OCI-LY1 (cell line): ENCODE data around the gene OR10V1.

Experiments
- H2AFZ ChIP-seq: fragments of 200-600 bp; sonication (generic), shearing (Covaris generic); 2 replicates; pipeline ENCODE4 v1.6.0; 2014; ENCODE audit warnings: antibody characterized with exemption, mild to moderate bottlenecking, low read length
- H3F3A ChIP-seq: fragments of 200-600 bp; sonication (generic), shearing (Covaris generic); 2 replicates; pipeline ENCODE4 v1.6.0; 2014; ENCODE audit warnings: mild to moderate bottlenecking, antibody characterized with exemption, low read length, moderate library complexity; ENCODE audit not compliant: insufficient read depth
- H3K27ac ChIP-seq: fragments of 200-600 bp; sonication (generic); 2 replicates; pipeline ENCODE4 v1.5.1; 2014; ENCODE audit warnings: low read length, mixed run types, mild to moderate bottlenecking, low read depth; ENCODE audit not compliant: poor library complexity, severe bottlenecking
- H3K27me3 ChIP-seq: fragments of 200-600 bp; sonication (generic); 2 replicates; pipeline ENCODE4 v1.6.0; 2014; ENCODE audit warnings: antibody characterized with exemption, mild to moderate bottlenecking, low read length, moderate library complexity; ENCODE audit not compliant: insufficient read depth
- H3K36me3 ChIP-seq: fragments of 200-600 bp; sonication (generic); 2 replicates; pipeline ENCODE4 v1.6.1; 2014; ENCODE audit warnings: mild to moderate bottlenecking, antibody characterized with exemption, low read length, moderate library complexity, mixed read lengths; ENCODE audit not compliant: insufficient read depth
- H3K4me1 ChIP-seq: fragments of 200-600 bp; sonication (generic); 2 replicates; pipeline ENCODE4 v1.5.1; 2014; ENCODE audit warnings: mild to moderate bottlenecking, low read length, moderate library complexity; ENCODE audit not compliant: insufficient read depth, severe bottlenecking
- H3K4me2 ChIP-seq: fragments of 200-600 bp; sonication (generic), shearing (Covaris generic); 2 replicates; pipeline ENCODE4 v1.6.1; 2014; ENCODE audit warnings: low read length
- H3K4me3 ChIP-seq: fragments of 200-600 bp; sonication (generic); 2 replicates; pipeline ENCODE4 v1.5.1; 2014; ENCODE audit warnings: low read length, low read depth, mild to moderate bottlenecking, mixed read lengths; ENCODE audit not compliant: poor library complexity, severe bottlenecking
- H3K79me2 ChIP-seq: fragments of 200-600 bp; shearing (Covaris generic); 2 replicates; pipeline ENCODE4 v1.6.1; 2016; ENCODE audit warnings: mixed run types, low read length, mixed read lengths; ENCODE audit not compliant: insufficient read depth
- H3K9ac ChIP-seq: fragments of 200-600 bp; sonication (generic), shearing (Covaris generic); 2 replicates; pipeline ENCODE4 v1.6.1; 2014; ENCODE audit warnings: mild to moderate bottlenecking, low read length, mixed read lengths
- H3K9me2 ChIP-seq: fragments of 200-600 bp; sonication (generic), shearing (Covaris generic); 2 replicates; pipeline ENCODE4 v1.6.1; 2014; ENCODE audit warnings: low read depth, mild to moderate bottlenecking, low read length, mixed read lengths
- H3K9me3 ChIP-seq: fragments of 200-600 bp; shearing (Covaris generic); 2 replicates; pipeline ENCODE4 v1.6.1; 2014; ENCODE audit warnings: low read length, mixed read lengths
- H4K20me1 ChIP-seq: fragments of 200-600 bp; sonication (generic), shearing (Covaris generic); 2 replicates; pipeline ENCODE4 v1.6.0; 2016; ENCODE audit warnings: mild to moderate bottlenecking, low read length; ENCODE audit not compliant: insufficient read depth
- EZH2 ChIP-seq: fragments of 200-600 bp; sonication (generic), shearing (Covaris generic); IDR thresholded peaks from 2 replicates; pipeline ENCODE4 v1.8.0; 2017; ENCODE audit warnings: borderline replicate concordance, mixed run types, mild to moderate bottlenecking, antibody characterized with exemption, low read length, moderate library complexity, mixed read lengths
- TF ChIP-seq, protein P1 (sequence below): fragments of 200-600 bp; sonication (generic), shearing (Covaris generic); IDR thresholded peaks from 2 replicates; pipeline ENCODE4 v1.5.1; 2017; ENCODE audit warnings: mild to moderate bottlenecking, antibody characterized with exemption, low read length, moderate library complexity, mixed read lengths

OR10V1 gene

DNA sequence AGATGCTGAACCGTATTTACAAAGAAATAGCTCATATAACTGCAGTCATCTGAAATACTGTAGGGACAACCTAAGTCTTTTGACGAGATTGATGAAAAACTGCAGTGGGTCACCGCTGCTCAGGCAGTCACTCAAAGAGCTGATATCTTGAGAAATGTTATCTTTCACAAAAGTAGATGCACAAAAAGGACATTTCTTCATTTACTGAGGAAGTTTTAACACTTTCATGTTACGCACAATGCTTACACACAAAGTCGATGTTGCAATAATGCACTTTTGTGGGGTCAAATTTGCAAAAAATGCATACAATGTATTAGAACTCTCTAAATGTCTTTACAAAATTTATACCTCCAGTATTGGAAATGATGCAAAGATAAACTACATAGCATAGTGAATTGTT is 16.2 kb upstream of the OR10V1 start:
- Histone ChIP-seq H3K27me3 (no peaks in the 10 kb centered on the region), H3K9me3 (no peaks in the 10 kb centered on the region), H2AFZ (no peak overlapping the region), H3K4me2 (no peak overlapping the region), H3K9me2 (no peaks in the 10 kb centered on the region), H3K9ac (no peak overlapping the region), H3K4me1 (no peaks in the 10 kb centered on the region), H3F3A (no peaks in the 10 kb centered on the region), H3K79me2 (no peaks in the 10 kb centered on the region), H3K4me3 (no peak overlapping the region), H3K27ac (no peak overlapping the region), H4K20me1 (no peaks in the 10 kb centered on the region), H3K36me3 (no peaks in the 10 kb centered on the region)
- no peak for TF ChIP-seq EZH2
- TF ChIP-seq, protein P1, sequence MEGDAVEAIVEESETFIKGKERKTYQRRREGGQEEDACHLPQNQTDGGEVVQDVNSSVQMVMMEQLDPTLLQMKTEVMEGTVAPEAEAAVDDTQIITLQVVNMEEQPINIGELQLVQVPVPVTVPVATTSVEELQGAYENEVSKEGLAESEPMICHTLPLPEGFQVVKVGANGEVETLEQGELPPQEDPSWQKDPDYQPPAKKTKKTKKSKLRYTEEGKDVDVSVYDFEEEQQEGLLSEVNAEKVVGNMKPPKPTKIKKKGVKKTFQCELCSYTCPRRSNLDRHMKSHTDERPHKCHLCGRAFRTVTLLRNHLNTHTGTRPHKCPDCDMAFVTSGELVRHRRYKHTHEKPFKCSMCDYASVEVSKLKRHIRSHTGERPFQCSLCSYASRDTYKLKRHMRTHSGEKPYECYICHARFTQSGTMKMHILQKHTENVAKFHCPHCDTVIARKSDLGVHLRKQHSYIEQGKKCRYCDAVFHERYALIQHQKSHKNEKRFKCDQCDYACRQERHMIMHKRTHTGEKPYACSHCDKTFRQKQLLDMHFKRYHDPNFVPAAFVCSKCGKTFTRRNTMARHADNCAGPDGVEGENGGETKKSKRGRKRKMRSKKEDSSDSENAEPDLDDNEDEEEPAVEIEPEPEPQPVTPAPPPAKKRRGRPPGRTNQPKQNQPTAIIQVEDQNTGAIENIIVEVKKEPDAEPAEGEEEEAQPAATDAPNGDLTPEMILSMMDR = no peak

DNA sequence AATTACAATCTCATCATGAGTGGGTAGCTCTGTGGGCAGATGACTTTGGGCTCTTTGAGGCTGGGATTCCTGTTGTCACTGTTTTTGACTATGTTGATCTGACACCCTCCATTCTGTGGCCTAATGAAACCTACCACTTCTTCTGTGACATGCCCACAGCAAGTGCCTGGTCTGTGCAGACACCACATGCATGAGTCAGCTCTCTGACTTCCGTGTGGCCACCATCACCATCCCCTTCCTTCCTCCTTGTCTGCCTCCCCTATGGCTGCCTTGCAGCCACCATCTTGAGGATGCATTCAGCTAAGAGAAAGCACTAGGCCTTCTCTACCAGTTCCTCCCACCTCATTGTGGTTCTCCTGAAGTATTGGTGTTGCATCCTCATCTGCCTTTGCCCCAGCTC is 15.3 kb upstream of the OR10V1 start:
- Histone ChIP-seq H3K79me2 (no peaks in the 10 kb centered on the region), H3K4me1 (no peaks in the 10 kb centered on the region), H3K27ac (no peak overlapping the region), H3K9ac (no peak overlapping the region), H3K27me3 (no peaks in the 10 kb centered on the region), H4K20me1 (no peaks in the 10 kb centered on the region), H3K36me3 (no peaks in the 10 kb centered on the region), H3F3A (no peaks in the 10 kb centered on the region), H3K4me2 (no peak overlapping the region), H3K9me3 (no peaks in the 10 kb centered on the region), H3K4me3 (no peak overlapping the region), H3K9me2 (no peaks in the 10 kb centered on the region), H2AFZ (no peak overlapping the region)
- TF ChIP-seq, protein P1 = no peak
- TF ChIP-seq EZH2 = no peak

DNA sequence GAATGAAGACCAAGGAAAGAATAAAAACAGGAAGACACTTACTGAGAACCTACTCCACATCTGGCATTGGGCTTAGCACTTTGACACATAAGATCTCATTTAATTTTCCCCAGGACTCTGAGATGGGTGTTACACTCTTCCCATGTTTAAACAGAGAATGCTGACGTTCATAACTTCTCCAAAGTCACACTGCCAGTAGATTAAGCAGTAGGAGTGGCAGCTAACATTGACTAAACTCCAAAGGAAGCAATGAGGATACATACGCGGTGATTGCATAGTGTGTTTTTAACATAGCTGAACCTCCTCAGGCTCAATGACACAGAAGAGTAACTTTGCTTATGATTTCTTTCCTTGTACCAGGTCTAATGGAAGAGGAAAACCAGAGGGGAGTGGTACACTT is 14.5 kb upstream of the OR10V1 start:
- H3F3A ChIP-seq = no peaks in the 10 kb centered on the region
- H3K27ac ChIP-seq = no peak overlapping the region
- H3K9me3 ChIP-seq = no peaks in the 10 kb centered on the region
- H2AFZ ChIP-seq = no peak overlapping the region
- no peak overlapping the region for H3K9ac ChIP-seq
- TF ChIP-seq EZH2 = no peak
- TF ChIP-seq, protein P1 = no peak
- no peak overlapping the region for H3K4me2 ChIP-seq
- H3K9me2 ChIP-seq = no peaks in the 10 kb centered on the region
- no peak overlapping the region for H3K4me3 ChIP-seq
- H3K27me3 ChIP-seq = no peaks in the 10 kb centered on the region
- no peaks in the 10 kb centered on the region for H3K36me3 ChIP-seq
- H3K4me1 ChIP-seq = no peaks in the 10 kb centered on the region
- no peaks in the 10 kb centered on the region for H4K20me1 ChIP-seq
- H3K79me2 ChIP-seq = no peaks in the 10 kb centered on the region
